Activated gamma-delta T cell treated with anti-CD3 and anti-CD28 coated beads, Interleukin-2, amount 50 U/mL, for 16 hours (primary cell): Measurements from ENCODE around the gene COL5A2.

Source experiments
- DNase-seq: peaks from one replicate; pipeline ENCODE4 v3.0.0-alpha.2; 2020; ENCODE audit warnings: low read depth

COL5A2 gene

DNA sequence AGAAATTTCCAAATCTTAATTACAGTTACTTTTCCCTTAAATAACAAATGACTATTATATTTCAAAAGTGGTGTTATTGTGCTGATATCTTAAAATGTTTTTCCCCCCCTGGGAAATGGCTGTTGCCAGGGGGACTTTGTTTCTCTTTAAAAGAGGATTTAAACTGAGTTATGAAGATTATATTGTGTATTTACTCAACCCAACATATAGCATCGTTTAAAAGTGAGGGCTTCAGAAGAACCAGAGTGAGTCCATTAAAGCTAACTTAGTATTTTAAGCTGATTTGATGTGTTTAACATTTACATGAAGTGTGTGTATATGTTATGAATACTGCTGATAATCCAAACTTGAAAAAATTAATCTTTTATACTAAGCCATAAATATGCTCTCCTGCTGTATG is 81.6 kb downstream of the COL5A2 start:
- no peak for DNase-seq

DNA sequence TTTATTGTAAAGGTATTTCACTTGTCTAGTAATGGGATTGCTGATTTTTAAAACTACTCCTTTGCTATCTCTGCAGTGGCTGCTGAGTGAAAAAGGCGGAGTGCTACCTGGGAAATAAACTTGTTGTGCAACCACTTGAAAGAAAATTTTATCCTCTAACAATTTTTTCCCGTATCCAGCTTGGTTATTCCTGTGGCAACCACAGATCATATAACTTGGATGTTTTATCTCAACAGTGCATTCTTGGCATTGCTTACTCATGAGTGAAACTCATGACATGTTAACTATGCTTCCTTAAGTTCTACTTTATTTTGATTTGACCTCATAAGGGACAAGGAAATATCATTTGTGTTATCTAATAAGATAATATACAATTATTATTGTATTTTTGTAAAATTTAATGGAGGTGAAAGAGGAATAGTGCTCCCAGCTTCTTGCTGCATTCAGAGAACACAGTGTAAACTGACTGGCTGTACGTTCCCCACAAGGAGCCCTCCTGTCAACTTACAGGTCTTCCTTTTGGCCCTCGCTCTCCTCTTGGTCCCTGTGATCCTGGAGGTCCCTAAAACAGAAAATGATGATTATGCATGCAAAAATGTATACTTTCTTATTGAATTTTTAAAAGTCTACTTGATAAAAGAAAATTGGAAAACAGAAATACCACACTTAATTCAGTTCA is 82.7 kb downstream of the COL5A2 start:
- no peak for DNase-seq

DNA sequence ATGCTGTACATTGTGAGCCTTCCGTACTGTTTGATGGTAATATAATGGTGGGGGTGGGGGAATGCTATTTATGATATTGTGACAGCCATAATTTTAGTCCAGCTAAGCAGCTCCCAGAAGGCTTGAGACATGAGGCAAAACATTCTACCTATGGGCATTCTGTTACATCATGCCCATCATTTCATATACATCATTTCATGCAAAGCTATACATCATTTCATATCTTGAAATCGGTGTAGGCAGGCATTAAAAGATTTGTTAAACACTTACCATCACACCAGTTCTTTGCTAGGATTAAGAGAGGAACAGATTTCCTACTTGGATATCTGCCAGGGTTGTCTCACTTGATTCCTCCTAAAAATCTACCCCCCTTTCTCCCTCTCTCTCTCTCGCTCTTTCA is 84.5 kb downstream of the COL5A2 start:
- no peak for DNase-seq

DNA sequence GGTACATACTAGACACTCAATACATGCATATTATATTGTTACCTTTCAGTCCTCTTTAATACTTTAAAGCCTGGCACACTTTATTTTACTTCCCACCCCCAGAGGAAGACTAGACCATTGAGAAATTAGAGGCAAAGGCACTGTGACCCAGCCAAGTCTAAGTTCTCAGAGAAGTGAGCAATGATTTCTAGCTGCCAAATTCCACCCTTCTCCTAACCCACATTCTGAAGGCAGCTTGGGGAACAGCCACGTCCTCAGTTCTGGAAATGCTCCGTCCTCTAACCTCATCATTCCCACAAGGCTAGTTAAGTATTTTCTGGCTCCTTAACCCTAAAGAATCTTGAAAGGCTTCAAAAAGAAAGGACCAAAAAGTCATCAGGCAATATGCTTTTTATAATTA is 86.6 kb downstream of the COL5A2 start:
- no peak for DNase-seq

DNA sequence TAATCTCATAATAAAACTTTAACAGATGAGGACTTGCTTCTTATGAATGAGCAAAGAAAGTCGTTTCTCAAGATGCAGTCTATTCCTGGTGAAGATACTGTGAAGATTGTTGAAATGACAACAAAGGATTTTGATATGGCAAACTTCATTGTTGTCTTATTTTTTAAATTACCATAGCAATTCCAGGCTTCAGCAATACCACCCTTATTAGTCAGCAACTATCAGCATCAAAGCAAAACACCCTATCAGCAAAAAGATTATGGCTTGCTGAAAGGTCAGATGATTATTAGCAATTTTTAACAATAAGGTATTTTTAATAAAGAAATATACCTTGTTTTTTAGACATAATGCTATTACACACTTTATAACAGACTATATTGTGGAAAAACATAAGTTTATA is 88.3 kb downstream of the COL5A2 start:
- DNase-seq, result no peak

DNA sequence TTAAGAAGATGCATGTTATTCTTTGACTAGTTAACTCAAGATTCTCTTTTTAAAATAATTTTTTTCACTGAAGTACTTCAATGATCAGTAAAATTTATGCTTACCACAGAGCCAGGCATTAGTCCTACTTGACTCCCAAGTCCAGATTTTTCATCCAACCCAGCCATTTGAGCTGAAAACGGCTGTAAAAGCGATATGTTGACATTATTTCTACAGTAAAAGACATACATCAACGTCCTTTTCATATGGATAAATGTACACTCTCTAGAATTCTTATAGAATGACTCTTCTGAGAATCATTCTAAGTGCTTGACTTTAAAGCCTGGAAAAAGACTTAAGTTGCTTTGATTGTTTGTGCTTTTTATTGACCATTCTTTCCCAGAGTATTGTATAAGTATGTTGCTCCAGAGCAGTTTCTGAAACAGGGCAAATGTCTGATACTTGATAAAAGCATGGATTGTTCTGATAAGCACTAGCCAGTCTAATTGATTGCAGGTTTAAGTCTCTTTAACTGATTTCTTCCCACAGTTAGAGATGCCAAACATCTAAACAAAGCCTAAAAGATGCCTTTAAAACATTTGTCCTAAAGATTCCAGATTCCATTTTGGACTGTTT is 90.9 kb downstream of the COL5A2 start:
- no peak for DNase-seq

DNA sequence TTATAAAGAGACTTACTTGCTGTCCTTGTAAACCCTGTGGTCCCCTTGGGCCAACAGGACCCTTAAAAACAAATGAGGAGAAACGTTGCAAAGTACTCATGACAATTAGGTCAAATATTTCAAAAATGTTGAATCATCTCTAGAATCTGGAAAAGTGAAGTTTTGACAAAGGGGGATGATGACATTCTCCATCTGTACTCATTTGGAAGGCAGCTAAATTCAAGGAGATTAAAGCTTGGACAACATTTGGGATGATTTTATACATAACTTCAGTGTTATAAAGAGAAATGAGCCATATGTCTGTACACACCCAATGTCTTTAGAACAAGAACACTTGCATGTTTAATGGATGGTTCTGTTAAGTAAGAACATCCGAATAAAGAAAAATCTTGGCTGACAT is 92.9 kb downstream of the COL5A2 start:
- no peak for DNase-seq

DNA sequence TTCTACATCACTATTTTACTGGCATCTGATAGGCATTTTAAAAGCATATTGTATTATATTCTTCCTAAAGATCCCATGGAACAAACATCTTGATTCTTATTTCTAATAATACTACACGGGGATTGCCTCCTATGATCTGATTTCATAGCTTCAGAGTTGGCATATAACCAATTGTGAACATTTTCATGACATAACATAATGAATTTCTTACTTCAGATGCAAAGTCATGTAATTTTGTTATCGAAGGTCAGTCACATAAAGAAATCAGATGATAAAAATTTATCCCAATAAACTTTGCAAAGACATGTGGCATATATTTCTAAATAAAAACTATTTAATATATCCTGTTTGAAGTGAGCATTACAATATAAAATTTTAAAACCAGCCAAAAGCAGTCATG is 93.3 kb downstream of the COL5A2 start:
- no peak for DNase-seq

DNA sequence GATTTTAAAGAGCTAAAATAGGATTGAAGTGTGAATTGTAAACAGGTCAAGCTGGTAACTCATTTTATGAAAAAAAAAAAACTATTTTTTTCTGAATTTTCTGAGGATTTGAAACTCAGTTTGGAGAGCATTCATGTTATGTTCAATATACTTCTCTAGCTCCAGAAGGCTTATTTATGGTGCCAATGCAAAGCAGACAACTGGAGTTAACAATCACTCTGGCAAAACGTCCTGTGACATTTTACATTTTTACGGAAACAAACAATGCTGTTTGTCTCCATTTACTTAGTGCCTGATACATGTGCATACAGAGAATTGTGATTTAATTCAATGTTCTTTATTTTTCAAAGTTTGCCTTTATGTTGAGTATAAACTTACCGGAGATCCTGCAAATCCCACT is 96.0 kb downstream of the COL5A2 start:
- DNase-seq, result no peak

DNA sequence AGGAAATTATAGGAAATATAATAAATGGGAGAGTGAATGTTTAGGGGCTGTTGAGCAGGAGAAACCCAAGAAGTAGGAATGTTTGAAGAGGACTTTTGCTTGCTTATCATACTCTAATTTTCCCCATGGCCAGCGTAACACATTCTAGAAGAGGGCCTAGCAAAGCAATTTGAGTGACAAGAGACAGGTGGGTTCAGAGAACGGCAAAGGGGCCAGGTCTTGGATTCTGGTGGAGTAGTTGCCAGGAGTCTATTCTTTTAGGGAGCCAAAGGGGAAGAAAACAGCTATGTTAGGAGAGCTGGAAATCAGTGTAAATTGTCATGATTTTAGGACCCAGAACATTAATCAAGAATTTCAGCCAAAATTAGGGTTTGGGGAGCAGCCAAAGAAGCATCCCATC is 96.5 kb downstream of the COL5A2 start:
- no peak for DNase-seq

DNA sequence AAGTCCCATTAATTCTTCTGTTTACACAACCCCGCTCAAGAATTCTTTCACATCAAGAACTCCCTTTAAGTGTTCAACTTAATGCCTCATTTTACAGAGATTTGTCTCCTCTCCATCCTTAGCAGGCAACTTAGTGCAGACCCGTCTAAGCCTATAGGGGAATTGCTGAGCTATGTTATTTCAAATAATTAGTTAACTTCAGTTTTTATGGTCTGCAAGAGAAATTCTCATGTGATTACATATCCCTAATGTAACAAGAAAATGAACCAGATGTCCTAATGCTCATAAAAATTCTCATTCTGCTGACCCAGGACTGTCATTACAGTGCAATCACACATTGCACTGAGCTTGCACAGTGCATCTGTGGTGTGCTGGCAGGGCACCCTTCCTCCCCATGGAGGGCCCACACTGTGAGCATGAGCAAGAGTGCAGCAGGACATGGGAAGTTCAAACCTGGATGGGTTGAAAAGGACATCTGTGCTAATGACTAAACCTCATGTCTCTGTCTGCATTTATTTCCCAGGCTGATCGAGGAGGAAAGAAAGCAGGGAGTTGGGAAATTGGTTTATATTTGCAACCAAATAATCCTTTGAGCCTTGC is 97.1 kb downstream of the COL5A2 start:
- no peak for DNase-seq

DNA sequence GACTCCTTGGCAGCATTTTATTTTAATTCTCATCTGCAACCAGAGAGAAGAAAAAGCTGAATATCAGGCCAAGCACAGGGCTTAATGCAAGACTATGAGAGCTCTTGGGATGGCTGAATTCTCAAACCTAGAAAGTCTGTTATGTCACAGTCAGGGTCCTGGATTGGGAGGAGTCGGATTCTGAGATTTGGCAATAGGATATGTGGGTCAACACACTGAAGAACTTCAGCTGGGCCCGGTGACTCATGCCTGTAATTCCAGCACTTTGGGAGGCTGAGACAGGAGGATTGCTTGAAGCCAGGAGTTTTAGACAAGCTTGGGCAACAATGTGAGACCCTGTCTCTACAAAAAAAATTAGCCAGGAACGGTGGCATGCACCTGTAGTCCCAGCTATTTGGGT is 103.0 kb downstream of the COL5A2 start:
- DNase-seq, result no peak

DNA sequence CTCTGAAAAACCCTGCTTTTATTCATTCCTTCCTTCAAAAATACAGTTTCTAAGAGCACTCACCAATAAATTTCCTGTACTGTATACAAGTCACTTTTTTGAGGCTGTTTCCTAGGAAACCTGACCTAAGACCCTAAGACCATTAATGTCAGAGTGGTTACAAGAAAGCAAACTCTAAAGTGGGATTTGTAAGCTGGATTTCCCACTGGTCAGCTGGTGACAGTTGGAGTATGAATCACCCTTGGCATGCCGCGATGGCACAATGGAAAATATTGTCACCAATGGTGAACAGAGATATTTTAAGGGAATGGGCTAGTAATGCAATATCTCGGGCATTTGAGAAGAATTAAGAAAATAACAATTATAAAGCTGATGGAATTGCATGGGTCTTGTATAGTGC is 103.4 kb downstream of the COL5A2 start:
- no peak for DNase-seq

DNA sequence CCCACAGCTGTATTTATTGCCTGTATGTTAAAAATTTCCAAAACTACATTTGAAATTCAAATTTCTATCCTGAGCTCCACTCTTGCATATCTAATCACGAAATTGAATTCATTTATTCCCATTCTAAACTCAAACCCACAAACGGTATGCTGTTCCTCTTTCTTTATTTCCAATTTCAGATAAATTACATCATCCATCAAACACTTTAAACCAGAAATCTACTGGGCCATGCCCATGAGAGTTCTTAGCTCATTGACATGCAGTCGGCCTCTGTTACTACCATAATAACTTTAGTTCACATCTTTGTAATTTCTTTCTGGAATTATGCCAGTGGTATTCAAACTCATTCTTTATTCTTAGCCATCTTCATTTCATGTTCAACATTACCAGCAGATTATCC is 105.1 kb downstream of the COL5A2 start:
- DNase-seq, result no peak

DNA sequence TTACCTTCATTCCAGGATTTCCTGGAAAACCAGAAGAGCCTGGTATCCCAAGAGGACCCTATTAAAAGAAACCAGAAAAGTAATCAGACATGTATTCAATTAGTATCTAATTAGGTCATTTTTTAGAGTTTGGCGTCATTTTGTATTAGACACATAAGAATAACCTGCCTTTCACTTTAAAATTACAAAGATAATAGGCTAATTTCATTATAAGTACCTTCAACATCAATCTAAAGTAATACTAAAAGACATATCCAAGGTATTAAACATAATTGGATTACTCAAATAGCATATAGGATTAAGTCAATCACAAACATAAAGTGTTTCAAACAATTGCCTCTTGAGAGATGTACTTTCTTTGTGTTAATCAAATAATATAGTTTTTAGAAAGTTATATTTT is 107.5 kb downstream of the COL5A2 start:
- DNase-seq, result no peak

DNA sequence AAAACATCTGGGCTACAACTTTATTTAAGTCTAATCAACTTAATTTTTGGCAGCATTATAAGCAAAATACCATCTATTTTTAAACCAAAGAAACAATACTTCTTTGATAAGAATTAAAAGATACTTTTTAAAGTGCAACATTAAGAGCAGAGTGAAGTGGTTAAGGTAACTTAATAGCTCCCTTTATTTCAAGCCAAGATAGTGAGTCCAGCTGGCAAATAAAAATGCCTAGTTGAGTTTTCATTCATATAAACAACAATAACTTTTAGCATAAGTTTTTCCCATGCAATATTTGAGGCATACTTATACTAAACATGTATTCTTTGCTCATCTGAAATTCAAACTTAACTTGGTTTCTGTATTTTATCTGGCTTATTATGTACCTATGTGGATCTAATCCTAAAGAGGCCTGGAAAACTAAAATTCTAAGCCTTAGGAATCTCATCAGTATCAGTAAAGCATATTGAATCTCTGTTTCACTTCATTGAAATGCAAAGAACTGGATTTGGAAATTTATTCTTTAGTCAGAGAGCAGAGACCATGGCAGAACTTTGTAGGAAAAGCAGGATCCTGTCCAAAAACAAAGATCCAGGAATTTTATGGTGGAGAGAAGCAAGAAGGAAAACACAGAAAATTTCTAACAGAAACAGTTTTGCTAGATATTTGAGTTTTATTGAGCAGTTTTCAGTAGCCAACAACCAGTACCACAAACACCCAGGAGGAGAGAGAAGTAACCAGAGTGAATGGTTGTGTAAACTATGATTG is 109.5 kb downstream of the COL5A2 start:
- DNase-seq, result no peak

DNA sequence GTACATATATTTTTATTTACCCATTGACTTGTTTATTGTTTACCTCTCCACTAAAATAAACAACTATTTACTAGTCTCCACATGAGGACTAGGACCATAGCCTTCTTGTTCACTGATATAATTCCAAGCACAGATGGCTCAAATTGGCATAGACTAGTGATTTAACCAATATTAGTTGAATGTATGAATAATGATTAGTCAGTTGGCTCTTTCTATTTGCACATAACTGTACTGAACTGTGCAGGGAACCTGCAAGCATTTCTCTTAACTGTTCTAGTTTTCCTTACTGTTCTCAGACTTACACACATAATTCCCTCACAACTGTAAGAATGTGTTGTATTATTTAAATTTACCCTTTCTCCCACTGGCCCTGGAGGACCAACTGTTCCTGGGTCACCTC is 113.5 kb downstream of the COL5A2 start:
- no peak for DNase-seq

DNA sequence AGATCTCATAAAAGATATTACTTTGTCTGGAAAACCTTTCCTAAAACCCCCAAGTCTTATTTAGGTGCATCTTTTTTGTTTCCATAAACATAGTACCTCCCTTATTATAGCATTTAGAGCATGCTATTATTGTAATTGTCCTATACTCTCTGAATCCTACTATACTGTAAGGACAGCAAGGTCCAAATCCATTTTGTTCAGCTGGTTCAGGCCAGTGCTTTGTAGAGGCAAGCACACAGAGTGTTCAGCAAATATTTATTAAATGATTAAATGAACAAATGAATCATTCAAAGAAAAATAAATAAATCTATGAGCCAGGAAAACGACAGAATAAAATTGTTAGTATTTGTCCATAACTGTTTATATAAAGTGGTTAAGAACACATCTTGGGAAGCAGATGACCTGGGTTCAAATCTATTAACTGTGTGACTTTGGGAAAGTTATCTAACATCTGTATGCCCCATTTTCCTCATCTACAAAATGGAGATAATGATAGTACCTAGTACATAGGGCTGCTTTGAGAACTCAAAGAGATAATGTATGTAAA is 119.4 kb downstream of the COL5A2 start:
- DNase-seq, result no peak

DNA sequence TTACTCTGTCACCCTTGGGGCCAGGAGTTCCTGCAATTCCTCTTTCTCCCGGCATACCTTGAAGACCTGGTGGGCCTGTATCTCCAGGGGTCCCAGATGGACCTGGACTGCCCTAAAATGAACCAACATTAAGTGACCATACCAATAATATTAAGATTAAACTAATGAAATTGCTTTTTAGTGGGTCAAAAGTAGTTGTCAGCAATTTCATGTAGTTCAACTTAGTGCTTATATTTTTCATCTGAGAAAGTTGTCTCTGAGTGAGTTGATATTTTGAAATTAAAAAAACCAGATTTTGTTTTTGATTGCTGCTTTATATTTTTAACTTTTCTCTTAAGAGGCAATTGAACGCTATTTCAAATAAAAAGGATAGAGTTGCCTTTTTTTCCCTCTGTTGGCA is 122.2 kb downstream of the COL5A2 start:
- no peak for DNase-seq

DNA sequence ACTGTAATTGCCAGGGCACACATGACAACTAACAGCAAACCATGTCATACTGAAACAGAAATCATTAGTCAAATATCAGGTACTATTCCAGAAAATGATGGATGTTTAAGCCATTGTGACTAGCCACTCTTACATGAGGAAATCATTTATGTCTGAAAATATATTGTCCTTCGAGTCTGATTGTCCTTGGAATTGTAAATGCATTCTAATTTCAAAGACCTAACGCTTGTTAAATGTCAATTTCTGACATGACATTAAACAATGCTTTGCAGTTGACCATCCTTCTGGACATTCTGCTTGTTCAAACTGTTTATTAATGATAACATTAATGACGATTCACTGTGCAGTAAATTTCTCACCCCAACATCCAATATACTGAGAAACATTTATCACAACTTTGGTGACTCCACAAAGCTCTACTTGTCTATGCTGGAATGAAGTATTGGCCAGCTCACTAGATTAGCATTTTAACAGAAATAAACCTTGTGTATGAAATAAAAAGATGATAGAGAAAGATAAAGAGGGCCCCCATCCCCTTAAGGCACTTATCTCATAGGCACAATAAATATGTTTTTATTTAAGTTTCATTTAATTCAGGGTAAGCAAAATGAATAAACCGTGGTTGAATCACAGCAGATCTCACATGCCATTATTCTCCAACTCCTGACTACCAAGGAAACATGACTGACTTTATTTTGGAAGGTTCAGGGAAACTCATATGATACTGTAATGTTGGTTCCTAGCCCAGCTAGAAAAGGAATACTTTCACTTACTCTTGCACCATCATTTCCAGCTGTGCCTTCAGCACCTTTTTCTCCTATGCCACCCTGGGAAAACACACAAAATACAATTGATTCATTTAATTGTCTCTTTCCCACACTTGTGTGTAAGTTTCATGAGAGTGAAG is 123.1 kb downstream of the COL5A2 start:
- no peak for DNase-seq

DNA sequence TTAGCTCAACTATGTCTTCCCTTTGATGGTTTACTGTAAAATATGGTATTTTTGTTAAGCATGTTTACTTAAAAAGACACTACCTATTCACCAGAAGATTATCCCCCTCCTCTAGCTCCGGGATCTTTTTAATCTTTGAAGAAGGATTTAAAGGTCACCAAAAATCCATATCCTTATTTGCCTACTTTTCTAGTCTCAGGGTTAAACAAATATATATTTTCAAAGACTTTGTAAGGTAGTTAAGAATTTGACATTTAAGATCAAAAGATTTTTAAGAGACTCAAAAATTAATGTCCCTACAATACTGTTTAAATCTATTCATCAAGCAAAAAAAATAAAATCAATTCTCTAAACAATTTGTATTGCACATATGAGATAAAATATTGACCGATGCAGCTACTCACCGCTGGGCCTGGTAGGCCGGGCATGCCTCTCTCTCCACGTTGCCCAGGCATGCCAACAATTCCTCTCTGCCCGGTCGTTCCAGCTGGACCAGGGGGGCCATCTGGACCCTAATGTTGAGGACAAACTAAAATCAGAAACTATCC is 129.3 kb downstream of the COL5A2 start:
- DNase-seq, result no peak
